ENCODE data around the gene CFAP46.
"Not testable (repeated sequence)": the region's sequence is repeated elsewhere in the genome, so short reads cannot be mapped to it uniquely, and the experiment has no call there.

CFAP46 gene

GRCh38 chr10:132962623-132963429, 20.5 kb upstream of the CFAP46 start:
- no peak for DNase-seq (ENCODE audit: low spot score)

GRCh38 chr10:132961787-132962622, 19.6 kb upstream of the CFAP46 start:
- peak; percentile 89 for DNase-seq (ENCODE audit: low spot score)

GRCh38 chr10:132961420-132961786, 19.0 kb upstream of the CFAP46 start:
- no peak for DNase-seq (ENCODE audit: low spot score)

GRCh38 chr10:132960631-132961419, 18.5 kb upstream of the CFAP46 start:
- DNase-seq (ENCODE audit: low spot score), result no peak

- DNase-seq (ENCODE audit: low spot score), result no peak
Measured at GRCh38 chr10:132960071-132960472, 17.7 kb upstream of the CFAP46 start.

GRCh38 chr10:132959559-132959961, 17.2 kb upstream of the CFAP46 start:
- DNase-seq (ENCODE audit: low spot score), result no peak

GRCh38 chr10:132958883-132959558, 16.7 kb upstream of the CFAP46 start:
- no peak for DNase-seq (ENCODE audit: low spot score)

GRCh38 chr10:132957981-132958882, 15.9 kb upstream of the CFAP46 start:
- no peak for DNase-seq (ENCODE audit: low spot score)

GRCh38 chr10:132957131-132957530, 14.8 kb upstream of the CFAP46 start:
- DNase-seq (ENCODE audit: low spot score), result no peak

- not testable (repeated sequence) for DNase-seq (ENCODE audit: low spot score)
Measured at GRCh38 chr10:132956259-132956658, 13.9 kb upstream of the CFAP46 start.

GRCh38 chr10:132955479-132955878, 13.1 kb upstream of the CFAP46 start:
- DNase-seq (ENCODE audit: low spot score), result no peak

- no peak for DNase-seq (ENCODE audit: low spot score)
Measured at GRCh38 chr10:132953428-132953827, 11.1 kb upstream of the CFAP46 start.

GRCh38 chr10:132951926-132952325, 9.6 kb upstream of the CFAP46 start:
- DNase-seq (ENCODE audit: low spot score), result no peak

GRCh38 chr10:132948351-132948750, 6.0 kb upstream of the CFAP46 start:
- no peak for DNase-seq (ENCODE audit: low spot score)

GRCh38 chr10:132947843-132948242, 5.5 kb upstream of the CFAP46 start:
- no peak for DNase-seq (ENCODE audit: low spot score)

GRCh38 chr10:132946806-132947546, 4.6 kb upstream of the CFAP46 start:
- DNase-seq (ENCODE audit: low spot score), result peak; percentile 24

- no peak for DNase-seq (ENCODE audit: low spot score)
Measured at GRCh38 chr10:132946311-132946710, 3.9 kb upstream of the CFAP46 start.

- no peak for DNase-seq (ENCODE audit: low spot score)
Measured at GRCh38 chr10:132945894-132946255, 3.5 kb upstream of the CFAP46 start.

GRCh38 chr10:132945125-132945893, 2.9 kb upstream of the CFAP46 start:
- DNase-seq (ENCODE audit: low spot score), result no peak

Measured in AG20443 (cell line).